HG02840 (cell line): ENCODE data around the gene UBE2F.
"Not testable (repeated sequence)": the region's sequence is repeated elsewhere in the genome, so short reads cannot be mapped to it uniquely, and the experiment has no call there.

Experiments
- ATAC-seq: cut with Tn5 transposase; IDR thresholded peaks from one replicate; pipeline ENCODE4 v1.9.1; 2021; ENCODE audit warnings: mild to moderate bottlenecking, moderate library complexity, moderate number of reproducible peaks; ENCODE audit not compliant: unreplicated experiment, low FRiP score

The UBE2F gene

DNA sequence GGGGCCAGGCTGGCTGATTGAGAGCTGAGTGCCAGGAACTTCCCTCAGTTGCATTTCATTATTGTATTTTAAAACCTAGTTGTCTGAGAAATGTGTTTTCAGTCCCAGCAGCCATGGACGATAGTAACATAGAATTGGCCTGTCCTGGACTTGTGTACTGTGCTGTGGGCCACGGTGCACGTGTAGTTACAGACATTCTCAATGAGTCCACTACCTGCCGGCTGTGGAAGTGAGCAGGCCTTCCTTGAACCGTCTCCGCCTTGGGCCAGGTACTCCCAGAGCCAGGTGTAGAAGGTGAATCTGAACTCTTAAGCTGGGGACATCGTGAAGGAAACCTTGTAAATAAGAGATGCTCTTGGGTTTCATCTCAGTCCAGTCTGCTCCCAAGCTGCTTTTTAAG lies 47.0 kb downstream of the UBE2F start:
- no peak for ATAC-seq

DNA sequence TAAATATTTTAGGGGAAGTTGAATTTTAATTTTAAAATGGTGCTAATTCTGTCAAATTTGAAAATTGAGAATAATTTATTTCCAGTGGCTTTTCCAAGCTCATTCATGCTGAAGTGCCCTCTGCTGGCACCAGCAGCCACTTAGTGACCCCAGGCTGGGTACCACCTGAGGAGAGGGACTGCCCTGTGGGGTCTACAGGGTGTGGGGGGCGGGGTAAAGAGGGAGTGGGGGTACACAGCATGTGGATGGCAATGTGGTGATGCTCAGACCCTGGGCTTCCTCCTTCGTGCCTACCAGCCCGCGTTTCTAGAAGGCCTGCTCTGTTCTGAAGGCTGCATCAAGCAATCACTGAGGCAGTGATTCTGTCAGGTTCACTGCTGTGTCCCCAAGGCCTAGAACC lies 48.9 kb downstream of the UBE2F start:
- ATAC-seq, result no peak

DNA sequence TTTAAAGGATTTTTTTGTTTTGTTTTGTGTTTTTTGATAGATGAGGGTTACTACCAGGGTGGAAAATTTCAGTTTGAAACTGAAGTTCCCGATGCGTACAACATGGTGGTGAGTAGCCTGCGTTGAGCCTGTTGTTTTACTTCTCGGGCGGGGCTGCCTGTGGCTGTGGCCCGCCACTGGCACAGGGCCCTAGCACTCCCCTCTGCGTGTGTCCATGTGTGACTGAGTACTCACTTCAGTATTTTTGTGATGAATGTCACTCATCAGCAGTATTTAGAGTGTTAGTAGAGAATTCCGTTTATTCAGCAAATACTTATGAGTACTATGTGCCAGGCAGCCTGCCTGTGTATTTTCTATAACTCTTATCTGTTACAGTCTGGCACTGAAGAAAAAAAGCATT lies 49.7 kb downstream of the UBE2F start:
- ATAC-seq, result no peak

DNA sequence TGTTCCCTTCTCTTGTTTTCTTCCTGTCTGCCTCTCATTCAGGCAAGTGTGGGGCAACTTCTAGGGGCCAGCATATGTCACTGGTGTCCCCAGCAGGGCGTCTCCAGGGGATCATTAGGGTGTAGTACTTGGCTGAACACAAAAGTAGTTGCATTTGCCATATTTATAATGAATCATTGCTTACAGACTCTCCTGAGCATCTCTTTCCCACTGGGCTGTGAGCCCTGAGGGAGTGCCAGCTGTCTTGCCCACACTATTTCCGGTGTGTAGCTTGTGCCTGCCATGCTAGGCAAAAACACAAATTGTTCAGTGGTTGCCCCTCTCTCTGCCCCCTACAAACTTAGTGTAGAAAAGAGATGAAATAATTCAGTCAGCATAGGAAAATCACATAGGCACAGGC lies 53.1 kb downstream of the UBE2F start:
- no peak for ATAC-seq

DNA sequence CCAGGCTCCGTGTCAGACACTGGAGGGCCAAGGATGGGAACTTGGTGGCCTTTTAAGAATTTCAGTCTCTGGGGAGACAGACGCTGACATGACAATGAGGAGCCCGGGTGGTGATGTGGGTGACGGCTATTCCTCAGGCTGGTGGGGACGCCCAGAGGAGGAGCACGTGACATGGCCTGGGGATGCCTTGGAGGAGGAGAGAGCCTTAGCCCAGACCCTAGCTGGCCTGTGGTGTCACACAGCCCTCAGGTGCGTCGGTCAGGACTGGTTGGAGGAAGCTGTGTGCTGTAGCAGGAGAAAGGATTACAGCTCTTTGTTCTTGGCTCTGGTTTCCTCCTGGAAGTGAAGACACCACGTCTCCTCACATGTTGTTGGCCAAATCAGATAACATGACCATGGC lies 54.0 kb downstream of the UBE2F start:
- ATAC-seq, result no peak

DNA sequence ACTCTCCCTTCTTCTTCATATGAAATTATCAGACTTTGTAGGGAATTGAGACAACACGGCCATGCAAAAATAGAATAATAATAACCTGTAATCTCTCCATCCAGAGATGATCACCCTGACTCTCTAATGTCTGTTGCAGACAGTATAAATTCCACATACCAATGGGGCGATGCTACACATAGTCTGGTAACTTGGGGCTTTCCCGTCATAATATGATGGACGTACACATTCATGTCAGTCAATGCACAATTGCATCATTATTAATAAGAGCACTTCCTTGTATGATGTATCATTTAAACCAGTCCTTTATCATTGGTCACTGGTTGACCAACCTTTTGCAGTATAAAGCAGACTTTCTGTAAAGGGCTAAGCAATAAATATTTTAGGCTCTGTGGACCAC lies 54.5 kb downstream of the UBE2F start:
- no peak for ATAC-seq

DNA sequence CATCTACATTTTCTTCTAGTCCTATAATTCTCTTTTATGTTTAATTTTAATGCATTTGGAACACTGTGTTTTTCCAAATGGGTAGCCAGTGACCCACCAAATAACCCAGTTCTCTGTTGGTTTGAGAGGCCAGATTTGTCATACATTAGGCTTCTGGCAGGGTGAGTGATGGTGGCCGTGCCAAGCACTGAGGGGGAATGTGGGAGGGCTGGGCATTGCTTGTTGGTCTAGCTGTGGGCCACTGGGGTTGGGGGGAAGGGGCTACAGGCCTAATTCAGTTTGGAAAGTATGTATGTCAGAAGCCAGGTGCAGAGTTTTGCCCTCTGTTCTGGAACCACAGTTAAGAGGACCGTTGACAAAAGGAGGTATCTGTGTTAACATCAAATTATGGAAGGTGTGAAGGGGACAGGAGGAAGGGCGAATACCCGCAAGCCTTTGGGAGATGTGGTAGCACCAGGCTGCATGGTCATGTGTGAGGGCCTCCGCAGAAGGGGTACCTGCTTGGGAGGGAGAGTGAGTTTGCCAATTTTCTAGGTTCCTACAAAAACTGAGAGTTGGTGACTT lies 55.9 kb downstream of the UBE2F start:
- ATAC-seq, result no peak

DNA sequence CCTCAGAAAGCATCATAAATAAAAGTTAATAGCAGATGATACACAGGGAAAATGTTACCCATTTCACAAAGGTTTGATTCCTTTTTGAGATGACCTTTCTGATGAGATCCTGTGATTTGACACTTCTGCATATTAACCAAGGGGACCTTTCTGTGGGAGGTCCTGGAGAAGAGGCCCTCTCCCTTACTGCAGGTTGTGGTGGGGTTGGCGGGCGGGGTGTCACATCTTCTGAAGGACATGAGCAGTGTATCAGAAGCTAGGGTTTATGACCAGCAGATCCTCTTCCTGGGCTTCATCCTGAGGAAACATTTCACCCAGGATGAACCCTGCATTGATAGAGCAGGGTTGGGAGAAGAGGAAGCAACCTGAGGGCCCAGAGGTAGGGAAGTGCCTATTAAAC lies 56.8 kb downstream of the UBE2F start:
- ATAC-seq, result no peak

DNA sequence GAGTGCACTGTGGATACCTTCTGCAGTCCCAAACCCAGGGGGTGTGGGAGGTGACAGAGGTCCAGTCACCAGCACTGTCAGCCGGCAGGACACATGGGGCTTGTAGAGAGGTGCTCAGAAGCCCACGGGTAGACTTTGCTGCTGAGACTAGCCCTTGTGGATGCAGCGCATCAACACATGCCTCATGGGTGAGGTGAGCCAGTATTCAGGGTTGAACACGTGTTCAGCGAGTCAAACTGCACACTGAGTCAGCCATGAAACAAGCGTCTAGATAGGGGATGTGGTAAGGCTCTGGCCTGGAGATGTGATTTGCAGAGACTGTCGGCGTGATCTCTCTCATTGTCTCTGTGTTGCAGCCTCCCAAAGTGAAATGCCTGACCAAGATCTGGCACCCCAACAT lies 58.2 kb downstream of the UBE2F start:
- no peak for ATAC-seq

DNA sequence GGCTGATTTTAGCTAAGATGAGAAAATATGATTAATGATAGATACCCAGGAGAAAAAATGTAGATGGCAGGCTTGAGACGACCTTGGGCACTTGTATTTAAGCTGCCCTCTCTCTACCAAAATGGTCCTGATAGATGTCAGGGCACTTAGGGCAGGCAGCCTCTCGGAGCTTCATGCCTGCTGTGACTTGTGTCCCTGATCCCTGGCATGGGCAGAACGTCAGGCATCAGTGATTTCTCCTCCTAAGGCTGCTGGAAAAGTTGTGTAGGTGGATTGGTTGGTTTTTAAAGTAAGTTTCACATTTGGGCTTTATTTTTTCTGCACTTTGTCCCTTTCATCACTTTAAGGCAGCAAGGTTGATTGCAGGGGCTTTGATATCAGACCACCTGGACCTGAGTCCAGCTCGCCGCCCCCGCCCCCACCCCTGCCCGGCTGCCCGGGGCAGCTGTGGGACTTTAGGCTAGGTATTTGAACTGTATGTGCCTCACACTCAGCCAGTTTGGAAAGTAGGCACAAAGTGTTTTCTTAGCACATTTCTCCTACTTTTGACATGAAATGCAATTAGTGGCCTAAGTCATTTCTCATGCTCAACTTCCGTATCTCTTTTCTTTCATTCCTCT lies 59.0 kb downstream of the UBE2F start:
- no peak for ATAC-seq

DNA sequence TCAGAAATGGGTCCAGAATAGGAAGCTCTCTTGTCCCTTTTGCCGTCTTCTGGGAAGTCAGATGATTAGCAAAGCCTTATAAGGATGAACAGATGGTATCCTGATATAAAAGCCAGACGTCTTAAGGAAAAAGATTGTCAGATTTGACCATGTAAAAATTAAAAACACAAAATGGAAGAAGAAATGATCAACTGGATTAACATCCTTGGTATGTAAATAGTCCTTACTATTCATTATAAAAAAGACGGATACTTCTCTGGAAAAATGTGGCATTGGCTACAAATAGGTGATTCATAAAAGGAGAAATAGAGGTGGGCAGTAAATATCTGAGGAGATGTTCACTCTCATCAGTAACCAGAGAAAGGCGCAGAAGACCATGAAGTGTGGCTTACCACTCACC lies 60.2 kb downstream of the UBE2F start:
- no peak for ATAC-seq

DNA sequence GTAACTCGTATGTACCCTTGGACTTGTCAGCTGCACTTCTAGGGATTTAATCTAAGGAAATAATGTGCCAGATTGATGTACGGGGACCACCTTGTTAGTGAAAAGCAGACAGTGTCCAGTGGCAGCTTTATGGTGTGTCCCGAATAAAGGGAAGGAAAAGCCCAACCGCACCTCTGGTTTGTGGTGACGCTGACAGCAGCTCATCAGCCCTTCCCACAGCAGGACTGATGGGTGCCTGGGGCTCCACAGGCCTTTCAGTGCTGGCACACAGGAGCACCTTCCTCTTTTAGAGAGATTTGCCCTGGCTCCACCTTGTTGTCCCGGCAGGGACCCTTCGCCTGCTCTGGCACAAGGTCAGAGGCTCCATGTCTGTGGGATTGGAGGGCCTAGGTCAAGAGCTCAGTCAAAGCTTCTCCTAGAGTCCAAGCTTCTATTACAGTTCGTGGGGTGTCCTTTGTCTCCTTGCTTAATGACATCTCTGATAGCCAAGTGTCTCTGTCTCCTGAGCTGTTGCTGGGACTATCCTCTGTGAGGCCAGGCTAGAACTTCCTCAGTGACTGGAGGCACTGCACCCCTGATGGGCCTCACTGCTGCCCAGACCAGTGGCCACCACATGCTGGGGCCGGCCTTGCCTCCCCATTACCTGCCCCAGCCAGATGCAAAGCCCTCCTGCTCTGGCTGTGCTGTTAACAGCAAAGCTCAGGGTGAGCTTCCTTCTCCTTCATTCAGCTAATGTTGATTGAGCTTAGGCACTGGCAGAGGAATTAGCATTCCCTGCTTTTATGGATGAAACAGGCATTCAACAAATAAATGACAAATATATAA lies 61.0 kb downstream of the UBE2F start:
- ATAC-seq, result no peak

DNA sequence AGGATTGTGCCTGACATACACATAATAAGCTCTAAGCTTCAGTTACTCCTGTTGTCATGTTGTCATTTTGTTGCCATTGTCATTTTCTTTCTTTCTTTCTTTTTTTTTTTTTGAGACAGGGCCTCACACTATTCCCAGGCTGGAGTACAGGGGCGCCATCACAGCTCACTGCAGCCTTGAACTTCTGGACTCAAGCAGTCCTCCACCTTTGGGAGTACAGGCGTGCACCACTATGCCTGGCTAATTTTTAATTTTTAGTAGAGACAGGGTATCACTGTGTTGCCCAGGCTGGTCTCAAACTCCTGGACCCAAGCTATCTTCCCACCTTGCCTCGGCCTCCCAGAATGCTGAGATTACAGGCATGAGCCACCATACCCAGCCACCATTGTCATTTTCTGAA lies 63.0 kb downstream of the UBE2F start:
- no peak for ATAC-seq

DNA sequence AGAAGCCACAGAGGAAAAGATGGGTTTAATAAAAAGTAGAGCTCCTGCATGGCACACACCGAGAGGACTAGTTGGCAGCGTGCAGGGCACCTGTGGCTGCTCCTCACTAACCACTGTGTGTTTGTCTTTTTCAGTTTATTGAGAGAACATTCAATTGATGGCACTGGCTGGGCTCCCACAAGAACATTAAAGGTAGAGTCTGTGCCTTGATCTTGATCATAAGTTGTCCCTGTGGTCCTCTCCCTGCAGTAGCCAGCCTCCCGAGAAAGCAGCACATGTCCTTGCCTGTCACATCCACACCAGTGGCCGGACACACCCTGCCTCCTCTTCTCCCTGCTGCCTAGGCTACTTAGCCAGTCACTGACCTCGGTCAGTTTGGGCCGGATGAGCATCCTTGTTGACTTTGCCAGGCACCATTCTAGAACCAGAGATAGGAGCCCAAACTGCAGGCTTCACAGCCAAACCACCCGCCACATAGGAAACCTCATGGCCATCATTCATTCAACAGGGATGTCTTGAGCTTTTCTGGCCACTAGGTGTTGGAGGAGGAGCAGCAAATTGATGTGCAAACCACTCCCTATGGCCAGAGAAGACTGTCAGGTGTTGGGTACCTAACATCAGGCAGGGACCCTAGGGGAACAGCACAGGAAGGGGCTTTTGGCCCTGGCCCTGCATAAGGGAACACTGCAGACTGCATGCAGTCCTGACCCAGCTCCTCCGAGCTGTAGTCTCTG lies 63.8 kb downstream of the UBE2F start:
- ATAC-seq, result no peak

DNA sequence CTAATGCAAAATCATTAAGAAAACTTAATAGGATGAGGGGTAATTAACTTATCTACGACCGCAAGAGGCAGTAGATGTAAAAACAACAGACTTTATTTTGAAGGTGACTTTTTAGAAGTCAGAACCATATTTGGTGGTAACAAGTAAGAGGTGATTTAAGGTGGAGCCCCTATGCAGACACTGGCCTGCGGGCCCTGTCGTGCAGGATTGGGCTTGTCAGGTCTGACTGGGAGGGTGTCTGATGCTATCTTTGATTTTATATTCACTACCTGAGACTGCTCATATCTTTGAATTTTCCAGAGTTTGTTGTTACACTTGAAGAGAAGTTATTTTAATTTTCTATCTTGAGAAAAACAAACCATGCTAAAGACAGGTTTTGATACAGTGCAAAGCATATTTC lies 64.9 kb downstream of the UBE2F start:
- ATAC-seq, result no peak

DNA sequence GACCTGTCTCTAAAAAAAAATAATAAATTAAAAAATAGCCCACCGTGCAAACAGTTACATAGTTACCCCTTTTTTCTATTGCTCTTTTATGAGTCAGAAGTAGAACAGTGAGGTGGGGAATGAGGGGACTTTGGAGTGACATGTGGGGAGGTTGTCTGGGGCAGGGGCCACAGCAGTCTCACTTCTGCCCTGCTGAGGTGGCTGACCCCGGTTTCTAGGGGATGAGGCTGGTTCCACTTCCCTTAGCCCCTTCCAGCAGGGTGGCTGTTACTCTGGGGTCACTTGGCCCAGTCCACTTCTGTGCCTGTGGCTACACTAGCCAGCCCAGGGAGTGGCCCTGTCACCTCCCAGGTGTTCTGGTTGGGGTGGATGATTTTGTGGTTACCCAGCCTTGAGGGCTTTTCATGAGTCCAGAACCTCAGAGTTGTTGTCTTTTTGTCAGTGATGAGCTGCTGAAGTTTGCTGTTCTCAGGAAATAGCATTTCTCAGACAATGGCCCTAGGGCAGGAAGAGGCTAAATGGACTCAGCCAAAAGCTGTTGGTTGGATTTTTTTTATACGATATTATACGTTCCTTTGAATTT lies 66.0 kb downstream of the UBE2F start:
- no peak for ATAC-seq

DNA sequence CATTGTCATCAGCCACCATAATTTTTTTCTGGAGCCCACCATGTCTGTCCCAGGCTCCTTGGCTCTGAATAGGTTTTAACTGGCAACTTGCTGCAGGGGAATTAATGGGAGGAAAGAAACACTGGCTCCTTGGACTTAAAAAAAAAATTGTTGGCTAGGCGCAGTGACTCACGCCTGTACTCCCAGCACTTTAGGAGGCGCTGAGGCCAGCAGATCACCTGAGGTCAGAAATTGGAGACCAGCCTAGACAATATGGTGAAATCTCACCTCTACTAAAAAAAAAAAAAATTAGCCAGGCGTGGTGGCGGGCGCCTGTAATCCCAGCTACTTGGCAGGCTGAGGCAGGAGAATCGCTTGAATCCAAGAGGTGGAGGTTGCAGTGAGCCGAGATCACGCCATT lies 67.2 kb downstream of the UBE2F start:
- ATAC-seq, result not testable (repeated sequence)

DNA sequence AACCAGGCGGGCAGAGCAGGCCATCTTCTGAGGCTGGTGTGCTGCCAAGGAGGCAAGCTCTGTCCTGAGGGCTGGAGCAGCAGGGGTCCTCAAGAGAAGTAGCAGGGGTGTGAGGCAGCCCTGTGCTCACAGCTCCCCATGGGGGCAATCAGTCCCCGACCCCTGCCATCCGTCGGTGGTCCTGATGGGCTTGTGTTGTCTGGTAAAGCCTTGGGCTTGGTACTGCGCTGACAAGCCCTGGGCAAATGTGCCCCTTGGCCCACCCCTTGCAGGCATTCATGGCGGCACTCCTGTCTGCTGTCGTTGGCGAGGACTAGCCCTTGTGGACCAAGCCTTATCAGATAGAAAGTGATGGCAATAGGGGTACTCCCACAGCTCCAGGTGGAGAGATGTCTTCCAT lies 71.4 kb downstream of the UBE2F start:
- ATAC-seq, result no peak

DNA sequence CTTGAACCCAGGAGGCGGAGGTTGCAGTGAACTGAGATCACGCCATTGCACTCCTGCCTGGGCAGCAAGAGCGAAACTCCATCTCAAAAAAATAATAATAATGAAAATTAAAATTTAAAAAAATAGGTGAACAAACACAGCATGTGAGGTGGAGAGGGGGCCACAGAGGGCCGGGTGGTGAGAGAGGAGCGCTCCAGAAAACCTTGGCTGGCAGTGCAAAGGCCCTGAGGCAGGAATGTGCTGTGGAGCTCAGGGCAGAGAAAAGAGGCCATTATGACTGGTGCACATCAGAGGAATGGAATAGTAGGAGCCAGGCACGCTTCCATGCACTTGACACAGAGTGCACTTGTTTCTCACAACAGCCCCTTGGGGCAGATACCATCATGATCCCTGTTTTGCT lies 72.3 kb downstream of the UBE2F start:
- ATAC-seq, result no peak

DNA sequence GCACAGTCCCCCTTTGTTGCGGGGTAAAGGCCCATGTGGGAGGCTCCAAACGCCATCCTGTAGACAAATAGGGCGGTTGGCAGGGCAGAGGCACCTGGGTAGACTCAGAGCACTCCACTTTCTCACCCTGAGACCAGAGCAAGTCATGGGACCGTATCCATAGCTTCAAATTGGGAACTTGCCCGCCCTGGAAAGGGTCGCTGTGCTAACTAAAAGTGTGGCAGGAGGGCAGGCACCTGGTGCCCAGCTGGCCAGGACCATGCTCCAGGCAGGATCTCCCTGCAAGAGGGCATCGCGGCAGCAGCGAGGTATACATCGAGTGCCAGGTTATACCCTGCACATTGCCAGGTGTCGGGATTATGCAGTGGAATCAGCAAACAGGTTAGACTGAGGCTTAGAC lies 73.2 kb downstream of the UBE2F start:
- no peak for ATAC-seq

DNA sequence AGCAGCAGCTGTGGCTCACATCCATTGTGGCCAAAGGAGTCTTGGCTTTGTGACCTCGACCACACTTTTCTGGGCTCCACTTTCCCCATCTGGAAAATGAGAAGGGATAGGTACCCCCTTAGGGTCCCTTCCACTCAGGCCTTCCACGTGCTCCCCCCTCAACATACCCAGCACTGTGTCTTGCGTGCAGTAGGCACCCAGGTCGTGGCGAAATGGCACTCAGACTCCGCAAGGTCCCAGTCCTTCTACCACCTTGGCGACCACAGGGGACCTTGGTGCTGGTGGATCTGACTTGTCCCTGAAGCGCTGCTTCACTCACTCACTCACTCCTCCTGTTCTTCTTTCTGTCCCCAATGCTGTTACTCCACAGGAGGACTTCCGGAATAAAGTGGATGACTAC lies 74.1 kb downstream of the UBE2F start:
- ATAC-seq, result no peak
